WI38 (cell line): ENCODE data around the gene CAMK2G.

ENCODE experiments used
- H3K4me3 ChIP-seq: 2 replicates; pipeline ENCODE4 v1.5.1; 2011; ENCODE audit warnings: low read depth, mild to moderate bottlenecking, control low read depth, low read length
- TF ChIP-seq, protein P1 (sequence below): IDR thresholded peaks from 2 replicates; pipeline ENCODE4 v1.5.1; 2012; ENCODE audit warnings: low read depth, mild to moderate bottlenecking, control low read depth, low read length

Gene CAMK2G

DNA sequence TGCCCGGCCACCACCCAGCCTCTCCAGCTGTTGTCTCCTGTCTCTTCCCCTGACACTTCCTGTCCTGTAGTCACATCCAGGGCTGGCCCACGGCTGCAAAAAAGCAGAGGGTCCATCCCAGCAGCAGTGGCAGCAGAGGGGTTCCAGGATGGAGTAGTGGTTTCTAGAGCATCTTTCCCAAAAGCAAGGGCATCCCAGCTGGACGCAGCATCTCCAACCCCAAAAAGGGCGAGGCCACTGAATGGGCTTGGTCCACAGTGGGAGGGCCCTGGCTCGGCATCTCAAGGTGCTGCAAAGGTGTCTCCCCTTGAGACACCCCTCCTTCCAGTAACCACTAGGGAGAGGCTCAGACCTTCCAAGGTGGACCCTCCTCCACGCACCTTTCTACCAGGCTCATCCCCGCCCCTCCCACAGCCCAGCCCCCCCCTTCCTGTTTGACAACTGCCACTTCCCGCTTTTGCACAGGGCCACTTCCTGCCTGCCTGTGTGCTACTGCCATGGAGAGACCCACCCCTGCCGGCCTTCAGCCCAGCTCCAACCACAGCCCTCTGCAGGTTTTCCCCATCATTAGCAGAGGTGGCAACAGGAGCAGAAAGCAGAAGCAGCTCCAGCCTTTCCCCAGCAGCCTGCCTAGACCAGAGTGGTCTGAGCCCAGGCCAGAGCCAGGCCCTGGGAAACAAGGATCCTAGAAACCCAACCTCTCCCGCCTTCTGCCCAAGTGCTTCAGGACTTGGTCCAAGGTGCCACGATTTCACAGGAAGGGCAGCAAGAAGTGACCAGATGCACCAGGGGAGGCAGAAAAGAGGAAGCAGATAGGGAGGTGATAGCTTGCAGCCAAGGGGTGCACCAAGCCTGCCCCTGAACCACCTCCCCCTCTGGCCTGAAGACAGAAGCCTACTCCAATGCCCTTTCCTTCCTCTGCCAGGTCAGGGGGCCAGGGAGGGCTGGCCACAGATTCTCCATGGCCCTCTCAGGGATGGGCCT, 8.6 kb downstream of the CAMK2G start:
- no peak overlapping the region for H3K4me3 ChIP-seq
- TF ChIP-seq, protein P1, sequence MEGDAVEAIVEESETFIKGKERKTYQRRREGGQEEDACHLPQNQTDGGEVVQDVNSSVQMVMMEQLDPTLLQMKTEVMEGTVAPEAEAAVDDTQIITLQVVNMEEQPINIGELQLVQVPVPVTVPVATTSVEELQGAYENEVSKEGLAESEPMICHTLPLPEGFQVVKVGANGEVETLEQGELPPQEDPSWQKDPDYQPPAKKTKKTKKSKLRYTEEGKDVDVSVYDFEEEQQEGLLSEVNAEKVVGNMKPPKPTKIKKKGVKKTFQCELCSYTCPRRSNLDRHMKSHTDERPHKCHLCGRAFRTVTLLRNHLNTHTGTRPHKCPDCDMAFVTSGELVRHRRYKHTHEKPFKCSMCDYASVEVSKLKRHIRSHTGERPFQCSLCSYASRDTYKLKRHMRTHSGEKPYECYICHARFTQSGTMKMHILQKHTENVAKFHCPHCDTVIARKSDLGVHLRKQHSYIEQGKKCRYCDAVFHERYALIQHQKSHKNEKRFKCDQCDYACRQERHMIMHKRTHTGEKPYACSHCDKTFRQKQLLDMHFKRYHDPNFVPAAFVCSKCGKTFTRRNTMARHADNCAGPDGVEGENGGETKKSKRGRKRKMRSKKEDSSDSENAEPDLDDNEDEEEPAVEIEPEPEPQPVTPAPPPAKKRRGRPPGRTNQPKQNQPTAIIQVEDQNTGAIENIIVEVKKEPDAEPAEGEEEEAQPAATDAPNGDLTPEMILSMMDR = no peak

DNA sequence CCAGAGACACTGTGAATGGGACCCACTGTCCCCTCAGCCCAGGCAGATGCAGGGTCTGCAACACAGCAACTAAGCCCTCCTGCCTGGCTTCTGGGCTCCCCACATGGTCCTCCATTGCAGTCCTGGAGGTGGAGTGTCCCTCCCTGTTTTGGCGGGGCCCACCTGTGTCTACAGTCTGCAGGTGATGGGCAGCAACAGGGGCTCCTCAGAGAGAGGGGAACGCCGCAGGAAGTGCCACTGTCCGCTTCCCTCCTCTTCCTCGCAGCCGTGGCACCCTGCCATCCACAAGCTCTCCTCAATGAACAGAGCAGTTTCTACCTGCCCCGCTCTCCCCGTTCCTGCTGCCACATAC, 9.3 kb downstream of the CAMK2G start:
- TF ChIP-seq, protein P1 = no peak
- H3K4me3 ChIP-seq = no peak overlapping the region

DNA sequence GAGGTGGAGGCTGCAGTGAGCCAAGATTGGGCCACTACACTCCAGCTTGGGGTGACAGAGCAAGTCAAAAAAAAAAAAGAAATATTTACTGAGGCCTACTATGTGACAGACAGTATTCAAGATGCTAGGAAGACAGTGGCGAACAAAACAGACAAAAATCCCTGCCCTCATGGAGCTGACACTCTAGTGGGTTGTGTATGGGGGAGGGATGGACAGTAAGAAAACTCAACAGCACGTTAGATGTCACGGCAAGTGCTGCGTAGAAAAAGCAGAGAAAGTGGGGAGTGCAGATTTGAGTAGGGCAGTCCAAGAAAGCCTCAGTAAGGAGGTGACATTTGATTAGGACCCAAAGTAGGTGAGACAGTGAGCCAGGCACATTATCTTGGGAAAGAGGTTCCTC, 10.1 kb downstream of the CAMK2G start:
- no peak overlapping the region for H3K4me3 ChIP-seq
- TF ChIP-seq, protein P1 = no peak

DNA sequence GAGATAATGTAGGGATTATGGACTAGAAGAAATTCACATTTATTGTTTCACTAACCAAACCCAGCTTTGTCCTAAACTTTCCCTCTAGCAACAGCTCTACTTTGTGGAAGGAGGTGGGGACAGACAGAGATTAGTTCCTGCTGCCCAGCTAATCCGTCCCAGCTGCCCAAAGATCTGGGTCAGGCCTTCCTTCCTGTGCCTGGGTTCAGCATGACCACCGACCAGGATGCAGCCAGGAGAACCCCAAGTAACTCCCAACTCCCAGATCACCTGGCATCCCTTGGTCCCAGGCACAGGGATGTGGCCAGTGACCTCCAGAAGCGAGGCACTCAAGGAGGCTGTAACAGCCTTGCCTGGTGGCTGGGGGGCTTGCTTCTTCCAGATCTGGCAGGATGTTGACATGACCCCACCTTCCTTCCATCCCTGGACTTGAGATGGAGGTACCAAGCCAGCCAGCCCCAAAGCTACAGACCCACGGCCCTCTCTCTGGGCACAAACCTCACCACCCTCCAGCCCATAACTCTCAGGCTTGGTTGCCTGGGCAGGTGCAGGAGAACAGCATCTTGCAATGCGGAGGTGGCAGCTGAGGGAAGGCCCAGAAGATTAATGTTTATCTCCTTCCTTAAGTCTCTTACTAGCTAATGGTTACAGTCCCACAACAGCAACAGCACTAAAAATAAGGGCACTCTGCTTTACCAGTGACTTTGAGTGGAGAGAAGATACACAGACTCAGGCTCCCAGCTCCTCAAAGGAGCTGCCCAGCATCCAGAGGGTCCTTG, 11.1 kb downstream of the CAMK2G start:
- H3K4me3 ChIP-seq = no peak overlapping the region
- TF ChIP-seq, protein P1 = no peak

DNA sequence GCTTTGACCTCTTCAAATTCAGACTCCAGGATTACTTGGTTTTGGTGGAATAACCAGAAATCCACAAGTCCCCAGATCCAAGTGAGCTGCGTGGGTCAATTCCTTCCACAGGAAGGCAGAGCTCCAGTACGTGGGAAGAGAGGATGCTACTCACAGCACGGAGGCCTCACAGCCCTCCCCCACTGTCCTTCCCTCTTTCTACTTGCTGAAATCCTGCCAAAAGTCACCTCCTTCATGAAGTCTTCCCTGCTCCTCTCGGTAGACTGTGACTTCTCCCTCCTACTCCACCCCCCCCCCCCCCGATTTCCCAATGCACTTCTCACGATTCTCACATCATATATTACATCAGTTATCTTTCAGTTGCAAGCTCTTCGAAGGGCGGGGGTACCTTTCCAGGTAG, 12.3 kb downstream of the CAMK2G start:
- no peak overlapping the region for H3K4me3 ChIP-seq
- TF ChIP-seq, protein P1 = no peak

DNA sequence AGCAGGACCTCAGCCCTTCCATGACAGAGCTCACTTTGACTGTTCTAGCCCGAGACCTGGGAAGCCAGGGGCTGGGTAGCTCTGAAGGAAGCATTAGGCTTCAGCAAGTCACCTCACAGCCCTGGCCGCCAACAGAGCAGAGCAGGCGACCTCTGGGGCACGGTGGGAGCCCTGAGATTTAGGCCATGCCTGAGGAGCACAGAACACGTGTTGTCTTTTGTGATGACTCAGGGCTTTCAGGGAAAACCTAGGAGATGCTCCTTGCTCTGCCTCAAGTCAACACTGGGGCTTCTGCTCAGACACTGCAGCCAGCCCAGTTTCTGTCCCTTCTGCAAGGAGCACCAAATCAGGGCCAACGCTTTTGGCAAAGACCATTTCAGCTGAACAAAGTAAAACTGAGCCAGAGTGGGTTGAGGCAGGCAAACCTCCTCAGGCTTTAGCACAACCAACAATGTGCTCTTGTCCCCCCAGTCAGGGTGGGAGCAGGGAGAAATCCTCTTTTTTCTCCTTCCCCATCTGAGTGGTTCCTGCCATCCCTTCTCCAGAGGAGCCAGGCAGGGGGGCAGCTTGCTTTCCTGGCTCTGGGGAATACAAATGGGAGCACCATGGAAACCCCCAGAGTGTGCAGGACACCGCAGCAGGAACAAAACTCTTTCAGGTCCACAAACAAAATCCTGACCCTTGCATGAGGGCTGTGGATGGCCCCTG, 14.4 kb downstream of the CAMK2G start:
- TF ChIP-seq, protein P1 = no peak
- H3K4me3 ChIP-seq = no peak overlapping the region
